ENCODE results near the gene IMPA2.
A peak's percentile ranks its signal among the peaks of the same experiment; 100 is the strongest.

IMPA2 gene

GRCh38 chr18:12079491-12080237, 98.4 kb downstream of the IMPA2 start:
- DNase-seq (ENCODE audit: low read depth) = peak; percentile 87
- TF ChIP-seq CTCF (conservative IDR thresholded peaks at IDR 0.05; ENCODE audit: low read depth, low read length) = no peak
- H3K4me3 ChIP-seq (ENCODE audit: low read depth, low read length) = no peak overlapping the region

Data from choroid plexus epithelial cell (primary cell).